HG03025 (cell line): ENCODE results near the gene IER5L.
"Not testable (repeated sequence)": the region's sequence is repeated elsewhere in the genome, so short reads cannot be mapped to it uniquely, and the experiment has no call there.

Experiments
- ATAC-seq: cut with Tn5 transposase; IDR thresholded peaks from one replicate; pipeline ENCODE4 v1.9.1; 2021; ENCODE audit warnings: mild to moderate bottlenecking, moderate library complexity; ENCODE audit not compliant: unreplicated experiment, low FRiP score

The IER5L gene

DNA sequence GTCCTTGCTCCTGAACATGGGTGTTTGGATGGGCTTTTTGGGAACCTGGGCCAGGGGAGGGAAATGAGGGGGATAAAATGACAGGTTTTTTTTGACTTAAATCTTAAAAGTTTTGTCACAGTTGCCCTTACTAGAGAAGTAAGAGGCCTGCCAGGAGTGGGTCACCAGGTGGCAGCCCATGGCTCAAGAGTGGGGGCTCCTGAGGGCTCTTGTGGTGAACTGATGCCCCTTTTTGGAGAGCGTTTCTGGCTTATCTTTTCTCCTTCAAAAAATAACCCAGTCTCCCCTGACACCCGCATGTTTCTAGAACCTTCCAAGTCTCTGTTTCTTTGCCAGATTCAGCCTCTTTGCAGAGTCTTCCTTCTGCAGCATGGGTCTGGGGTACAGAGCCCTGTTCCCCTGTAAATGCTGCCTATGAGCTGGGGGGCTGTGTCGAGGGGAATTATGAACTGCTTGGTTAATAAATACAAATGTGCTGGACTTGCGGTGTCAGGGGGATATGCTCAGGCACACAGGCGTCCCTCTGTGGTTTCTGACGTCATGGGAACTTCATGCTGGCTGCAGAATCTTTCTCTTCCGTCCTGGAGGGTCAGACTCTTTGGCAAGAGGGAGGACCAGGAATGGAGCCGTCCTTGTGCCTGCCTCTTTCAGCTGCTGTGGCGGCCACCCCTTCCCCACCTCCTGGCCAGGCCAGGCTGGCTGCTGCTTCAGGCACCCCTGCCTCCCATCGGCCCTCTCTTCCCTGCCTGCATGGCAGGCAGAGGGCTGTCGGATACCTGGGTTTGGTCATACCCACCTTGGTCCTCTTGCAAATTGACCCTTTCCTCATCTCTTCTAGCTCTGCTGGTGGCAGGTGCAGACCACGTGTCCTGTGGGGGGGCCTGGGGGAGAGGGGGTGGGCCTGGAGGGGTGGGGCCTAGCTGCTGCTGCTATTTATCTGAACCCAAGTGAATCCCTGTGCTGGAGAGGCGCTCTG, 36.7 kb downstream of the IER5L start:
- no peak for ATAC-seq

DNA sequence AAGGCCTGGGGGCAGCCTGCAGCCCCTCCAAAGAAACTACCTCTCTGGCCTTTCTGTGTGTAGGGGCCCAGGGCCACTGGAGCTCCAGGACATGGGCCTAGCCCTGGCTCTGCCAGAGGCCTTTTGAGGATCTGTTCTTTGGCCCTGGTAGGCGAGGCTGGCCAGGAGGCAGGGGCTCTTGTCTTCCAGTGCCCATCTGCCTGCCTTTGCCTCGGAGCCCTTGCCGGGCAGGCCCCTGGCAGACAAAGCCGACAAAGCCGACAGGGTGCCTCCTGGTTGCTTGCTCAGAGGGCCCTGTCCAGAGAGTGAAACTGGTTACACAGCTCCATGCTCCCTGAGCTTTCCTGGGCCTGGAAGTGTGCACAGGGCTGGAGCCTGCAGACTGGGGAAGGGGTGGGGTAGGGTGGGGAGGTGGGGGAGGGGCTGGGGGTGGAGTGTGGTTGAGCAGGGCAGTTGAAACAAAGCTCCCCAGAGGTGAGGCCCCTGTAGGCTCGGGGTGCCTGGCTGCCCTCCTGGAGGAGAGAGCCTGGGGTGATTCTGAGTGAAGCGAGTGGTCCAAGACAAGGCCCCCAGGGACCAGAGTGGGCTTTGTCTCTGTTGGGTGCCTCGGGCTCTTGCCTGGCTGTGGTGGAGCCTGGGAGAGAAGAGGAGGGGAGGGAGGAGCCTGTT, 37.5 kb downstream of the IER5L start:
- no peak for ATAC-seq

DNA sequence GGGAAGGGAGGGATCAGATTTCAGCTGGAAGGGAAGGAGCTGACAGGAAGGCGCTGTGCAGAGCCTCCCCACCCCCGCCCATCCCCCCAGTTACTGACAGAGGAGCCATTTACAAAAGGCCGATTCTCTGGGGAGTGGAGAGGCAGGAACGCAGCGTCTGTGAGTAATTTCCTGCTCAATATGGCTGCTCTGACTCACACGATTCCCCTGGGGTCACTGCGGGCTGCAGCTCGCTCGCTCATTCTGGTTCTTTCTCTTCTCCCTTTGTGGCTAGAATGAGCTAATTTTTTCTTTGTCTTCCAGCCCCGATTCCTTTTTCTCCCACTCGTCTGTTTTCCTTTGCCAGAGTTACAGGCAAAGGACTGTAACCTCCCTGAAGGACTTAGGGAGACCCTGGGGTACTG, 38.1 kb downstream of the IER5L start:
- peak; percentile 41 for ATAC-seq

DNA sequence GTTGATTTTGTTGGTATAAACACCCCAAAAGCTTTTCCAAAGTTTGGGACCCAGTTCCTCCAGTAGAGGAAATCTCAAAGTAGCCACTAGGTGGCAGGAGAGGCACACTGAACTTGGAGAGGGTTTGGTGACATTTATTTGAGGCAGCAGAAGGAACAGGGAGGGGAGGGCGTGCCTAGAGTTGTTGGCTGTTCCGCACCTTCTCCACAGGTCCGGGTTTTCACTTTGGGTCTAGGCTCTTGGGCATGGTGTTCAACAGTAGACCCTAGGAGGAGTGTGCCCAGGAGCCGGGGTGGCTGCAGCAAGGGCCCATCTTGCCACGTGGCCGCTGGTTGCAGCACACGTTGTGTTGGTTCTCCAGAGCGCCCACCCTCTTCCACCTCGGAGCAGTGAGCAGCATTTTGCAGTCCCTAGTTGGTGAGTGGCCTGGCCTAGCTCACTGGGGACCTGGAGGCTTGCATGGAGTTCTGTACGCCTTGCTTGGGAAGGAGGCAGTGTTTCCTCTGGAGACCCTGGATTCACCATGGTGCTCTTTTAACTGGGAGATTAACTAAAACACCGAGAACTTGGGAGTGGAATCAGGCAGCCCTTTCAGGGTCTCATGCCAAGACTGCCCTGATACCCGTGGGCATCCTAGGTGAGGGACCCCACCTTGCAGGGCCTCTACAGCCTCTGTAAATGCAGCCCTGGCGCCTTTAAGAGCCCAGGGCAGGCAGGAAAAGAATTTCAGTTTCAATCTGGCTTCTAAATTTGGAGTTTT, 38.6 kb downstream of the IER5L start:
- ATAC-seq = no peak

- ATAC-seq = no peak
Measured at GRCh38 chr9:129138476-129139232, 39.4 kb downstream of the IER5L start.

GRCh38 chr9:129138144-129138462, 40.0 kb downstream of the IER5L start:
- no peak for ATAC-seq

DNA sequence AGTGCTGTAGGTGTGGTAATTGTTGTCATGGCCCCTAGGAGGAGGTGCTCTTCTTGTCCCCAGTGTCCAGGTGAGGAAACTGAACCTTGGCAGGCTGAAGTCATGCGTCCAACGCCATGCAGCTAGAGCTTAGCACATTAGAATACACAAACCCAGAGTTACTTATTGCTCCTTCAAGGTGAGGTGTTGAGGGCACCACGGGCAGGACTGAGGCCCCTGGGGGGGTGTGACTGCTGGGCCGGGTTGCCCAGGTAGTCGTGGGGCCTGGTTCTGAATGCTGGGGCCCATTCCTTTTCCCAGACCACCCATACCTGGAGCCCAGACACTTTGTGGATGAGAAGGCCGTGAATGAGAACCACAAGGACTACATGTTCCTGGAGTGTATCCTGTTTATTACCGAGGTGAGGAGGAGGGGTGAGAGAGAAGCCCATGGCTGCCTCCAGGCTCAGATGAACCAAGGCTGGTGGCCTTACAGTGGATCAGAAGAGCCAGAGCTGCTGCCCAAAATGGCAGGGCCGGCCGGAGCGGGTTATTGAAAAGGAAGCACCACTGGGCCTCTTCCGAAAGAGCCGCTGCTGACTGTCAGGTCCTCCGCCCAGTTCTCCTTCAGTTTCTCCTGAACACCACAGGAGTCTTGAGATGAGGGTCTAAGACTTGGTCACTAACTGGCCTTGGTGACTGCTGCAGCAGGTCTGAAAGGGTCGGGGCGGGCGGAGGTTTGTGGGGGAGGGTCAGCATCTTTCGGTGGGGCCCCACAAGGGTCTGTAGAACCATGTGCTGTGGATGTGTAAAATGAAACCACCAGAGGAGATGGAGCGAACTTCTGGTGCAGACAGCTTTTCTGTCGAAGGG, 40.5 kb downstream of the IER5L start:
- no peak for ATAC-seq

DNA sequence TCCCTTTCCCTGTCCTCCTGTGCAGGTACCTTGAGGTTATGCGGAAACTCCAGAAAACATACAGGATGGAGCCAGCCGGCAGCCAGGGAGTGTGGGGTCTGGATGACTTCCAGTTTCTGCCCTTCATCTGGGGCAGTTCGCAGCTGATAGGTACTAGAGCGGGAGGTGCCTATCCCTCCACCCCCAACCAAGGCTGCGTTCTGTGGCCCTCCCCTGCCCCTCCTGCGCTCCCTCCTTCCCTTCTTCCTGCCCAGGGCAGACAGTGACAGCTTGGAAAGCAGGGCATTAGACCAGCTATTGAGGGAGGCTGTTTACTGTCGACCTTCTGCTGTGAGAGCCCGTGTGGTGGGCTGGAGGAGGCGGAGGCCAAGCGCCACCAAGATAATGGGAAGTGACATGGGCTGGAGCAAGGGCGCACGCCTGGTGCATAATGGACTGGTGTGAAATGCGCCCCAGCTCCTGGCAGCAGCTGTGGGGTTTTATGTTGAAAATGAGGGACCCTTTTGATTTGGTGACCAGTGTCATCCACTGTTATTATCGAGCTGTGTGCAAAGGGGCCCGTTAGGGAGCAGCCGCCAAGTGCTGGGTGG, 41.5 kb downstream of the IER5L start:
- no peak for ATAC-seq

GRCh38 chr9:129135476-129135875, 42.6 kb downstream of the IER5L start:
- no peak for ATAC-seq

DNA sequence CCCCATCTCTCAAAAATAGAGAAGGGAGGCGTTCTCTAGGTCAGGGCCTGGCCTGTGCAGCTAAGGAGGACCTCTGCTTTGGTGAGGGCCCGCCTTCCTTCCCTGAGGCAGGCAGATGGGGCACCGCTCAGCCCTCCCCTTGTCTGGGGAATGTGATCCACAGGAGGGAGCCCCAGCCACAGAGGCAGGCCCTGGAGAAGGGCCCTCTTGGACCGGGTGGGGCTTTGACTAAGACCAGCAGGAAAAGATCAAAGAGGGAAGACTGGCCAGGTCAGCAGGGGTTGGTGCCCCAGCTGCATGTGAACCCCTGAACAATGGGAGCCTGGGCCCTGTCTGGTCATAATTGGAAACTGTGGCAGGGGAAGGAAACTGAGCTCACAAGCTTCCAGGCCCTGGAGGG, 45.0 kb downstream of the IER5L start:
- no peak for ATAC-seq

GRCh38 chr9:129131300-129132145, 46.5 kb downstream of the IER5L start:
- no peak for ATAC-seq

- ATAC-seq = no peak
Measured at GRCh38 chr9:129130791-129131190, 47.3 kb downstream of the IER5L start.

GRCh38 chr9:129130271-129130670, 47.8 kb downstream of the IER5L start:
- ATAC-seq = not testable (repeated sequence)

- ATAC-seq = no peak
Measured at GRCh38 chr9:129128689-129129088, 49.4 kb downstream of the IER5L start.

DNA sequence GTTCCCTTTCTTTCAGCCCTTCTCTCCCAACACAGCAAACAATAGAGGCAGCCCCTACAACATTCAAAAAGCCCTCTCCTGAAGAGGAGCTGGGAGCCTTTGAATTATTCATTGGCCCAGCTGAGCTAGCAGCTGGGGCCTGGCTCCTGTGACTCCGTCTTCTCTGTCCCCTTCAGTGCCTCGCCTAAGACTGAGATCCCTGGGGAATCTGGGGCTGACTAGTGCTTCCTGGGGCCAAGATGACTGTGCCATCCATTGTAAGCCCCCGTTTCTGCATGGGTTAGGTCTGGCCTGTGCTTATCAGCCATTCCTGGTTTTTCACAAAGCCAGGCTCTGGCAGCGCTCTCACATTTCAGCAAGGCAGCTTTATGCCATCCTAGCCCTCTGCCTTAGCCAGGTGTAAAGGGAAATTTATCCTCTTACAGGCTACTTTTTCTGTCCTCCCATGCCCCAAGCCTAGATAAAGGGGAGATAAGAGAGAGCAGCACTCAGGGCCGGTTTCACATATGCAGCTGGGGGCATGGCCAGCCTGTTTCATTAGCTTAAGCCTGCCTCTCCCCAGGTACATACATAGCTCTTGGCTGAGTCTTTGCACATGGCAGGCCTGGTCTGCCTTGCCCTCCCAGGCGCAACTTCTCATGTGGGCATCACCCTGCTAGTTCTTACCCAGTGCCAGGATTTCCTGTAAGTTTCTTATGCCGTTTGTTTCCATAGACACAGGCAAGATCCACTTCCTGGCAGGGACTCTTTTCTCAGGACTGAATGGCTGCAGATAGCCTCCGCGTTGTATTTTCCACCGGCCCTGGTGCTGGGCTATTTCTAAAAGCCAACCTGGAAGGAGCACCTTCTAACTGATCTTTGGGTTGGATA, 51.1 kb downstream of the IER5L start:
- ATAC-seq = no peak
